ENCODE data around the gene GMPR2.
"Not testable (repeated sequence)": the region's sequence is repeated elsewhere in the genome, so short reads cannot be mapped to it uniquely, and the experiment has no call there.

Gene GMPR2

GRCh38 chr14:24231263-24232120, 1.2 kb upstream of the GMPR2 start:
- no peak for DNase-seq (ENCODE audit: low read depth in 2 of 2)

GRCh38 chr14:24232121-24232644, 546 bp upstream of the GMPR2 start, which contains the start of gene NEDD8:
Gene NEDD8 (minus strand): TSS chr14:24232367. CDS start chr14:24232267, 100 bp downstream.
- DNase-seq (ENCODE audit: low read depth in 2 of 2) = peak; percentile 85 to 86

- DNase-seq (ENCODE audit: low read depth in 2 of 2) = no peak
These were observed 773 bp downstream of the GMPR2 start for GRCh38 chr14:24233538-24233866.

GRCh38 chr14:24234095-24235005, 1.6 kb downstream of the GMPR2 start:
- no peak for DNase-seq (ENCODE audit: low read depth in 2 of 2)

- DNase-seq (ENCODE audit: low read depth in 2 of 2) = no peak
These were observed 3.3 kb downstream of the GMPR2 start for GRCh38 chr14:24235804-24236688.

- DNase-seq (ENCODE audit: low read depth in 2 of 2) = no peak
These were observed 4.1 kb downstream of the GMPR2 start for GRCh38 chr14:24236689-24237462.

- DNase-seq (ENCODE audit: low read depth in 2 of 2) = no peak
These were observed 4.8 kb downstream of the GMPR2 start for GRCh38 chr14:24237463-24237955.

- no peak for DNase-seq (ENCODE audit: low read depth in 2 of 2)
These were observed 5.4 kb downstream of the GMPR2 start for GRCh38 chr14:24238123-24238522.

GRCh38 chr14:24238527-24239037, 5.9 kb downstream of the GMPR2 start:
- DNase-seq (ENCODE audit: low read depth in 2 of 2) = no peak

- no peak for DNase-seq (ENCODE audit: low read depth in 2 of 2)
These were observed 7.6 kb downstream of the GMPR2 start for GRCh38 chr14:24240110-24240918.

GRCh38 chr14:24241829-24242443, 9.2 kb downstream of the GMPR2 start:
- peak; percentile 90 to 92 for DNase-seq (ENCODE audit: low read depth in 2 of 2)

GRCh38 chr14:24243336-24243836, 10.7 kb downstream of the GMPR2 start:
- DNase-seq (ENCODE audit: low read depth in 2 of 2) = no peak

GRCh38 chr14:24245350-24245749, 12.6 kb downstream of the GMPR2 start:
- not testable (repeated sequence) for DNase-seq (ENCODE audit: low read depth in 2 of 2)

GRCh38 chr14:24246765-24247212, 14.1 kb downstream of the GMPR2 start:
- no peak for DNase-seq (ENCODE audit: low read depth in 2 of 2)

- no peak for DNase-seq (ENCODE audit: low read depth in 2 of 2)
These were observed 14.7 kb downstream of the GMPR2 start for GRCh38 chr14:24247422-24247821.

GRCh38 chr14:24249230-24250021, 16.7 kb downstream of the GMPR2 start:
- no peak for DNase-seq (ENCODE audit: low read depth in 2 of 2)

GRCh38 chr14:24250354-24250753, 17.6 kb downstream of the GMPR2 start:
- no peak for DNase-seq (ENCODE audit: low read depth in 2 of 2)

GRCh38 chr14:24251880-24252288, 19.2 kb downstream of the GMPR2 start:
- no peak for DNase-seq (ENCODE audit: low read depth in 2 of 2)
